ENCODE data around the gene NUP62.

NUP62 gene

DNA sequence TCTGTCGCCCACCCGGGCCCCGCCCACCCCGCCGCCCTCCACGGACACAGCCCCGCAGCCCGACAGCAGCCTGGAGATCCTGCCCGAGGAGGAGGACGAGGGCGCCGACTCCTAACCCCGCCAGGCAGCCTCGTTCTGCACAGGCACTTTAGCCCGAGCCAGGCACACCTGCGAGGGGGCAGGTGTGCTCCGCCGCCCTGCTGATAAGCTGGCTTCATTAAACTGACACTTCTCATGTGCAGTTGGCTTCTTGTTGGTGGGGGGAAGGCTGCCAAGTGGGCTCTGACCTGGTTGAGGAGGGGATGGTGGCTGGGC is 40.8 kb downstream of the NUP62 start:
- TF ChIP-seq TCF12 (IDR thresholded peaks at IDR 0.05; ENCODE audit: low read depth) = no peak
- TF ChIP-seq CEBPB (IDR thresholded peaks at IDR 0.05) = no peak
- TF ChIP-seq TAF1 (IDR thresholded peaks at IDR 0.05; ENCODE audit: low read depth) = no peak

DNA sequence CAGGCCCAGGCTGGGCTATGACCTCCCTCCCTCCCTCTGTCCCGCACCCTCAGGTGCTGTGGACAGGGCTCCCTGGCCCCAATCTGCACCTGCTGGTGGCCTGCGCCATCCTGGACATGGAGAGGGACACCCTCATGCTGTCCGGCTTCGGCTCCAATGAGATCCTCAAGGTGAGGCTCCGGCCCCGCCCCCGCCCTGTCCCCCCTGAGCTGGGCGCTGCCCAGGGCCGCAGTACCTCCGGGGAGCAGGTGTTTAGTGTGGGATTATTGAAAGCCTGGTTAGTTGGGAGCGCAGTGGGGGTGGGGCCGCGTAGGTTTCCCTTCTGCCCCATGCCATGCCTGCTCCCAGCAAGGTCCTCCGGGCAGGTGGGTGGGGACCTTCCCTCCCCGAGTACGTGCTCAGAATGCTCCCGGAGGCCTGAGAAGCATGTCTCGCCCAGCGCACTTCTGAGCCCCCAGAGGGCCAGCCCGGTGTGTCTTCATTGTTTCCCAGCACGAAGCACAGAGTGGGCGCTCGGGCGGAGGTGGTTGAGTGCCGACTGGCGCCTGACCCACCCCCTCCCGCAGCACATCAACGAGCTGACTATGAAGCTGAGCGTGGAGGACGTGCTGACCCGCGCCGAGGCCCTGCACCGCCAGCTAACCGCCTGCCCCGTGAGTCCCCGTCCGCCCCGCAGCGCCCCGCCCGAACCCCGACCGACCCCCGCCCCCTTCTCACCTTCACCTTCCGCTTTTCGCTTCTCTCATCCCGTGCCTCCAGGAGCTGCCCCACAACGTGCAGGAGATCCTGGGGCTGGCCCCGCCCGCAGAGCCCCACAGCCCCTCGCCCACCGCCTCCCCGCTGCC is 41.4 kb downstream of the NUP62 start:
- TF ChIP-seq EGR1 (IDR thresholded peaks at IDR 0.05) (no peak), TEAD4 (IDR thresholded peaks at IDR 0.05) (no peak), MAX (IDR thresholded peaks at IDR 0.05) (no peak), YY1 (IDR thresholded peaks at IDR 0.05; ENCODE audit: low read depth) (no peak), CREB1 (IDR thresholded peaks at IDR 0.05; ENCODE audit: low read depth) (no peak), RAD21 (IDR thresholded peaks at IDR 0.05; ENCODE audit: low read depth) (no peak), TAF1 (IDR thresholded peaks at IDR 0.05; ENCODE audit: low read depth) (no peak), FOXM1 (IDR thresholded peaks at IDR 0.05; ENCODE audit: borderline replicate concordance, low read depth) (no peak), CEBPB (IDR thresholded peaks at IDR 0.05) (no peak), TCF12 (IDR thresholded peaks at IDR 0.05; ENCODE audit: low read depth) (no peak), NFIC (IDR thresholded peaks at IDR 0.05) (no peak), ZBTB7A (IDR thresholded peaks at IDR 0.05; ENCODE audit: low read depth) (no peak), REST (IDR thresholded peaks at IDR 0.05; ENCODE audit: low read depth) (no peak), USF1 (IDR thresholded peaks at IDR 0.05) (no peak), EP300 (IDR thresholded peaks at IDR 0.05; ENCODE audit: borderline replicate concordance) (no peak)

GRCh38 chr19:49887037-49887664 is 42.2 kb downstream of the NUP62 start:
- TF ChIP-seq CREB1 (IDR thresholded peaks at IDR 0.05; ENCODE audit: low read depth) (no peak), NFIC (IDR thresholded peaks at IDR 0.05) (no peak), REST (IDR thresholded peaks at IDR 0.05; ENCODE audit: low read depth) (no peak), MAX (IDR thresholded peaks at IDR 0.05) (no peak), TEAD4 (IDR thresholded peaks at IDR 0.05) (no peak), EGR1 (IDR thresholded peaks at IDR 0.05) (no peak), CEBPB (IDR thresholded peaks at IDR 0.05) (no peak), ZBTB7A (IDR thresholded peaks at IDR 0.05; ENCODE audit: low read depth) (no peak), TCF12 (IDR thresholded peaks at IDR 0.05; ENCODE audit: low read depth) (no peak), YY1 (IDR thresholded peaks at IDR 0.05; ENCODE audit: low read depth) (no peak), USF1 (IDR thresholded peaks at IDR 0.05) (no peak), FOXM1 (IDR thresholded peaks at IDR 0.05; ENCODE audit: borderline replicate concordance, low read depth) (no peak)

- TF ChIP-seq TCF12 (IDR thresholded peaks at IDR 0.05; ENCODE audit: low read depth) (no peak), CREB1 (IDR thresholded peaks at IDR 0.05; ENCODE audit: low read depth) (no peak), REST (IDR thresholded peaks at IDR 0.05; ENCODE audit: low read depth) (no peak), EGR1 (IDR thresholded peaks at IDR 0.05) (no peak), USF1 (IDR thresholded peaks at IDR 0.05) (no peak), YY1 (IDR thresholded peaks at IDR 0.05; ENCODE audit: low read depth) (no peak), EP300 (IDR thresholded peaks at IDR 0.05; ENCODE audit: borderline replicate concordance) (no peak), TAF1 (IDR thresholded peaks at IDR 0.05; ENCODE audit: low read depth) (no peak), TEAD4 (IDR thresholded peaks at IDR 0.05) (no peak), ZBTB7A (IDR thresholded peaks at IDR 0.05; ENCODE audit: low read depth) (no peak), CEBPB (IDR thresholded peaks at IDR 0.05) (no peak), NFIC (IDR thresholded peaks at IDR 0.05) (no peak), FOXM1 (IDR thresholded peaks at IDR 0.05; ENCODE audit: borderline replicate concordance, low read depth) (no peak), MAX (IDR thresholded peaks at IDR 0.05) (no peak), RAD21 (IDR thresholded peaks at IDR 0.05; ENCODE audit: low read depth) (no peak)
Measured at GRCh38 chr19:49884760-49885159, 44.5 kb downstream of the NUP62 start.

Data from Ishikawa (cell line).